ENCODE data around the gene ANKRD44. TPM values are rescaled to one million over a fixed set of nuclear protein-coding genes. Genes with fewer than 3 reads are reported as not detected.
A peak's percentile ranks its signal among the peaks of the same experiment; 100 is the strongest.

The ANKRD44 gene
- polyA plus RNA-seq, 12 donors: 11.2 to 34.8 (median 21.1) TPM; not detected in 1

DNA sequence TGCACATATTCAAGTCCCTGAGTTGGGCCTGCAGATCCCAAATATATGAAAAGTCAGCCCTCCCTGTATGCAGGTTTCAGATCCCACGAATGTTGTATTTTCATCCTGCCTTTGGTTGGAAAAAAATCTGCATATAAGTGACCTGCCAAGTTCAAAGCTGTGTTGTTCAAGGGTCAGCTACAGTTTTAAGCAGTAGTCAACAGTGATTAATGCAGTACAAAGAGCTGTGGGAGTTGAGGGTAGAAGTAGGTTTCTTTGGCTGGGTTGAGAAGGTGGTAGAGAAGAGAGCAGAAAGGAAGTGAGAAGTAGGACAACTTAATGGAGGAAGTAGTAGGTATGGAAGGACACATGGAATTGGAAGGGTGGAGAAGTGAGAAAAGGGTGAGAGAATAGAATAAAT lies 127.9 kb downstream of the ANKRD44 start:
- DNase-seq: no peak

GRCh38 chr2:197181491-197181890 lies 129.1 kb downstream of the ANKRD44 start:
- no peak for DNase-seq

DNA sequence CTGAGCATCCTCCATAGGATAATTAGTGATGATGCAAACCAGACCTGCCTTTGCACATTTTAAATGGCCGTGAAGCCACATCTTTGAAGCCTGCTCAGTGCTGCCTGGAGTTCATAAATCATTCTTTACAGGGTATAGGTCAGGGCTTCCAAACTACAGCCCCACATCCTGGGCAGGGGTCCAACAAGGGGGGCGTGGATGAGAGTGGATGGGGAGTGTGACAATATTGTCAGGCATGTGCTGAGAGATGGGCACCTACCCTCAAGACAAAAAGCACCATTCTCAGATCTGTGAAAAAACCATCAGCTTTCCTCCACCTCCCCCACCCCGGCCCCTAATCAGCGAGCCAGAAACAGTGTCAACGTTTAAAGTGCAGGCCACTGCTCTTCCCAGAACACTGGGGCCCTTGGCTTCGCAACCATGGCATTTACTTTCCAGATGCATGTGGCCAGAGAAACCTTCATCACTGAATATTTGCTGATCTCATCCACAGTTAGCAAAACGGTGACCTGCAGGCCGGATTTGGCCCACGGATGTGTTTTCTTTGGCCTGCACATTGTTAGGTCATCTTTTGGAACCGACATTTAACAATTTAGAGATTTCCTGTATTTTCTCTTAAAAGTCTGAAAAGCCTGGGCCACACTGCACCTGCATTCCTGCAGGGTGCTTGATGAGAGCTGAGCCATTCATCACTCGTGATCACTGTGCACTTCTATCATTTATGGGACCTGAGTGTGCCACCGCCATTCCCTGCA lies 130.7 kb downstream of the ANKRD44 start:
- peak; percentile 74 for DNase-seq

GRCh38 chr2:197176522-197176921 lies 134.1 kb downstream of the ANKRD44 start:
- no peak for DNase-seq

- no peak for DNase-seq
Observed at GRCh38 chr2:197174539-197175094, 136.0 kb downstream of the ANKRD44 start.

DNA sequence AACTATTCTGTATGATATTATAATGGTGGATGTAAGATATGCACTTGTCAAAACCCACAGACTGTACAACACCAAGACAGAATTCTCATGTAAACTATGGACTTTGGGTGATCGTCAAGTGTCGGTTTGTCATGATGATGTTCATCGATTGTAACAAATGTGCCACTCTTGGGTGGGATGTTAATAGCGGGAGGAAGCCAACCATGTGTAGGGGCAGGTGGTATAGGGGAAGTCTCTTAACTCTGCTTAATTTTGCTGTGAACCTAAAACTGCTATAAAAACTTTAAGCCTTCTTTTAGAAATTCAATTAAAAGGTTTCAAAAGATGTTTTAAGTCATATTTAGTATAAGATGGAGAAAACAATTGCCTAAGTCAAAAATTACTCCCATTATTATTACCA lies 139.0 kb downstream of the ANKRD44 start:
- no peak for DNase-seq

DNA sequence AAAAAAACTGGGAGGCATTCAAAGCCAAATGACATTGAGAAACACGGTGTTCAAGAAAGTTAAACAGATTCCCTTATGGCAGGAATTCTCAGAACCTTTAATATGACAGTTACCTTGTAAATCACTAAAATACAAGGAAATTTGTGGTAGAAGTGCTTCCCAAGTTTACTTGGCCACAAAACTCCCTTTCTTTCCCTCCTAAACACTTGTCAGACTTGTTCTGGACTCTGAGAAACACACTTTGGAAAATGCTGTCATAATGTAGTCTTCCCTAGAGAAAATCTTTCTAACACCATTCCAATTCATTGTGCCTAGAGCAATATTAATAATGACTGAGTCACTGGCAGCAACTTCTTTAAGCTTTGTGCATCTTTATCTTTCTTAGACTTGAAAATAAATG lies 140.4 kb downstream of the ANKRD44 start:
- peak; percentile 56 for DNase-seq

DNA sequence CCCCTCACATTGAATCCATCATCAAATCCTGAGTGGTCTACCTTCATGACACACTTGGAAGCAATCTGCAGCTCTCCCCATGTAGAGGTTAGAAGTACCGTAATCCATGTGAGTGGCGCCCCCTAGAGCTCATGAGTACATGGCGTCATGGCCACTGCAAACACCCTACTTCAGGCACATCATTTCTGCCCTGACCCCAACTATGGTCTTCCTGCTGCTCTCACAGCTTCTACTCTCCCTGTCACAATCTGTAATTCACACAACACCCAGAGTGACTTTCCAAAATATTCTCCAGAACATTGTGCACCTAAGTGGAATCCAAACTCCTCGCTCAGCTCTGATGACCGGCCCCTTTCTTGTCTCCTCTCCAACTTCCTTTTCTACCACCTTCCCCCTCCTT lies 141.9 kb downstream of the ANKRD44 start:
- no peak for DNase-seq

DNA sequence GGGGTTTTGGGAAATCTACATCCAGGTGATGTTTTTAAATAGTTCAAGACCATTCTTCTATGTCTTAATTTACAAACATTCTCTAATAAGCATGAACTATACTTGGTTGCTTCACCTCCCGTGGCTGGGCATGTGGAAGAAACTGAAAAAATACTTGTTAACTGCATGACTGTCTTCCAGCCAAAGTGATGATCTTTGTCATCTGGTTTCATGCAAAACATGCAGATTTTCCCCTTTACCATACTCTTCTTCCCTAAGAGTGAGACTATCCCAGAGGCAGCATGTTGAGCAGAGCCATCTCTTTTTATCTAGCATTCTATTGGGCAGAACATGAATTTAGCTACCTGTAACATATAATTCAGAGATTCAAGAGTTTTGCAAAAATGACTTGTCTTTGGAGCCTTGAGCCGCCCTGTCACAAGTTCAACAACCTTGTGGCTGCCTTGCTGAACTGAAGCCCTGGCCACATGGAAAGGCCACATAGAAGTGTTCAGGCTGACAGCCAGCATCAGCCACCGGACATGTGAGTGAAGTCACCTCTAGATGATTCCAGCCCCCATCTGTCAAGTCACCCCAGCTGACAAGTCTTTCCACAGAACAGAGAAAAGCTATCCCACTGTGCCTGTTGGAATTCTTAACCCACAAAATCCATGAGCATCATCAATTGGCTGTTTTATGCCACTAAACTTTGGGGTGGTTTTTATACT lies 142.8 kb downstream of the ANKRD44 start:
- no peak for DNase-seq

DNA sequence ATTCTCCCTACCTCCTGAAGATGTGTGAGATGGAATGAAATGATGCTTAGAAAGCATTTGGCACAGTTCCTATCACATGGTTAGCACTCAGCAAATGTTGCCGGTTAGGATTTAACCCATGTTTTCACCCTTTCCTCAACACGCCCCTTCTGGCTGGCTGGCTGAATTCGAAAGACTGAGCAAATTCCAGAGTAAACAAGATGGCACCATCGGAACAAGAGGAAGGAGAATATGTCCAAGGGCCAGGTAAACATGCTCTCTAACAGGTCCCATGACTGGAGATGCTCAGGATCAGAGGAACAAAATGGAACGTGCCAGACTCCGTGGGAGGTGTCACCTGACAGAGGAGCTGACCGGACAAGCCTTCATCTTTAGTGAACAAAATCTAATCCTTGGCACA lies 145.6 kb downstream of the ANKRD44 start:
- no peak for DNase-seq

GRCh38 chr2:197164141-197164754 lies 146.3 kb downstream of the ANKRD44 start:
- peak; percentile 41 for DNase-seq

DNA sequence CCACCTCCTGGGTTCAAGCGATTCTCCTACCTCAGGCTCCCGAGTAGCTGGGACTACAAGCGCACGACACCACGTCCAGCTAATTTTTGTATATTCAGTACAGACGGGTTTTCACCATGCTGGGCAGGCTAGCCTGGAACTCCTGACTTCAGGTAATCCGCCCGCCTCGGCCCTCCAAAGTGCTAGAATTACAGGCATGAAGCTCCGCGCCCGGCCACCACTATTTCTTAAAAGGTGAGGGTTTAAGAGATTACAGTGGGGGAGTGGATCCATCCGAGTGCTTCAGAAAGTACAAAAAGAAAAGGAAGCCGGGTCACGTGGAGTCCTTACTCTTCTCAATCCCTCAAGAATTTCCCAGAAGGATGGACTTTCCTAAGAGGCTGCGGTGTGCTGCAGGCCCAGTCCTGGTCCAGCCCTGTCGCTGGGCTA lies 146.9 kb downstream of the ANKRD44 start:
- no peak for DNase-seq

GRCh38 chr2:197161774-197162173 lies 148.8 kb downstream of the ANKRD44 start:
- no peak for DNase-seq

DNA sequence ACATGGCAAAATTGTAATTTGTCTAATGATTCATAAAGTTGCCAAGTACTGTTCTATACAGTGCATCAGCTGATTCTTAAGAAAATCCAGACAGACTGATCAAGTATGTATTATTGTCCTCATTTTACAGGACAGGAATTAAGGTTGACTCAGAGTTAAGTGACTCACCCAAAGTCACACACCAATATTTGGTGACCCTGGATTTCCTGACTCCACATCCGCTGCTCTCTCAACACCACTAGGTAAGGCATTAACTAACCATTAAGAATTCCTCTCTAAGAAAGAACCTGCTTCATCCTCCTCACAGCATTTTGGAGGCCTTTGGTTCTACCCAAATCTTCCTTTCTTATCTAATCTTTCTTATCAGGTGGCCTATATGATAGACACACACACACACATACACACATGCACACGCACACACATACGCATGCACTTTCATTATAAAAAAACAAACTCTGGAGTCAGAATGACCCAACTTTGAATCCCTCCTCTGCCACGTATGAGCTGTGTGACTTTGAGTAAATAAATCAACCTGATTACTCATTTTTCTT lies 150.8 kb downstream of the ANKRD44 start:
- no peak for DNase-seq

DNA sequence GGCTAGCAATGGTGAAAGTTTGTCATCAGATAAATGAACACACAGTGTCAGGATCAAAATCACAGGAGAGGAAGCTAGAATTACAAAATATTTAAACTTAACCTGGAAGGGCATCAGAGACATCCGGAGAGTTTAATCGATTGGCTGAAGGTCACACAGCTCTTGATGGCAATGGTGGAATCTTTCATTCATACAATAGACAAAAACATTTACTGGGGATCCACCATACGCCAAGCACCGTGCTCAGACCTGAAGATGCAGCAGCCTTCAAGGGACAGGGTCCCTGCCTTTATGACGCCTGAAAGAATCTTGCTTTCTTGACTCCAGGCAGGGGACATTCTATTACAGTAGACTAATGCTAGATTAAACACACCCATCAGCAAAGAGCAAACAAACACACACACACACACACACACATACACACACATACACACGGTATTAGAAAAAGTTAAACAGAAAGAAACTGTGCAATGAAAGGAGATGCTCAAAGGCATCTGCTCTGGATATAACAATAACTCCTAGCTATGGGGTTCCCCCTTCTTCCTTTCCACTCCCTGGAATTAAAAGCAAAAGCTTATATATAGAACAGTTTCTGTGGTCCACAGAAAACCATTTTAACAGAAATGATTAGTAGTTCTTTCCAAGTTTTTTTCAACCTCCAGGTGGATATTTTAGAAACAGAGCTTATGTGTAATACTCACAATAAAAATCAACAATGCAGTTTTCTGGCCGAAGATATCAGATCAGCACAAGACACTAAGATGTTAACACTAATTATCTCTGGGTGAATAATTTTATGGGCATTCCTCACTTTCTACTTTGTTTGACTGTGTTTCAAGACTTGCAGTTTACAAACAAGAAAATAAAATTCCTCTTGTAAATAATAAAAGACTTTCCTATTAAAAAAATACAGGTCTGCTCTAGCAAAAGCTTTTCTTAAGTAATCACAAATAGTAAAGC lies 151.7 kb downstream of the ANKRD44 start:
- no peak for DNase-seq

- peak; percentile 34 for DNase-seq
Observed at GRCh38 chr2:197157879-197158537, 152.6 kb downstream of the ANKRD44 start.

GRCh38 chr2:197156771-197157170 lies 153.8 kb downstream of the ANKRD44 start:
- DNase-seq: no peak

GRCh38 chr2:197152451-197153228 lies 157.9 kb downstream of the ANKRD44 start:
- DNase-seq: no peak

GRCh38 chr2:197149546-197149945 lies 161.0 kb downstream of the ANKRD44 start:
- DNase-seq: no peak

GRCh38 chr2:197148401-197148800 lies 162.2 kb downstream of the ANKRD44 start:
- no peak for DNase-seq

All from muscle of arm (tissue), 12 donors.